ENCODE results near the gene AKR1C2.
"Not testable (repeated sequence)": the region's sequence is repeated elsewhere in the genome, so short reads cannot be mapped to it uniquely, and the experiment has no call there.

- TF ChIP-seq EZH2phosphoT487 (IDR thresholded peaks at IDR 0.05; ENCODE audit: insufficient read depth, low read depth); EZH2 (IDR thresholded peaks at IDR 0.05; ENCODE audit: insufficient read depth, poor library complexity, severe bottlenecking): not testable (repeated sequence)
These were observed 49.4 kb upstream of the AKR1C2 start for GRCh38 chr10:5052951-5053500.
